Activated B cell treated with CpG ODN at 0.5 μM for 24 hours (primary cell): ENCODE data around the gene SREBF1. TPM values are rescaled to one million over a fixed set of nuclear protein-coding genes. Genes with fewer than 3 reads are reported as not detected.

ENCODE experiments used
- ATAC-seq: fragments of 200-7000 bp; cut with Tn5 transposase; one replicate; pipeline ENCODE4 v1.10.0; 2021; ENCODE audit warnings: low read depth, mild to moderate bottlenecking, moderate library complexity
- CTCF ChIA-PET: fragments of 350-600 bp; sonication (Branson Sonifier 250); formaldehyde crosslinking; loops from one replicate; lab custom pipeline; 2021; ENCODE audit warnings: antibody characterized with exemption; lab: Charles Lee
- POLR2A ChIA-PET: fragments of 350-600 bp; sonication (Branson Sonifier 250); formaldehyde crosslinking; loops from one replicate; lab custom pipeline; 2021; ENCODE audit warnings: antibody characterized with exemption; lab: Charles Lee
- DNase-seq: peaks from one replicate; pipeline ENCODE4 v3.0.0; 2022
- H3K27ac Mint-ChIP-seq: one replicate; pipeline ENCODE4 v1.8.0; 2020; ENCODE audit warnings: mixed read lengths
- H3K27me3 Mint-ChIP-seq: one replicate; pipeline ENCODE4 v1.8.0; 2021; ENCODE audit warnings: mixed read lengths
- H3K36me3 Mint-ChIP-seq: one replicate; pipeline ENCODE4 v1.8.0; 2021; ENCODE audit warnings: low read depth, mixed read lengths
- H3K4me1 Mint-ChIP-seq: one replicate; pipeline ENCODE4 v1.8.0; 2021; ENCODE audit warnings: mixed read lengths
- H3K4me3 Mint-ChIP-seq: one replicate; pipeline ENCODE4 v1.8.0; 2020; ENCODE audit warnings: mild to moderate bottlenecking, mixed read lengths
- H3K9me3 Mint-ChIP-seq: one replicate; pipeline ENCODE4 v1.8.0; 2020; ENCODE audit warnings: mixed read lengths
- intact Hi-C: fragments of 100-400 bp; cut with micrococcal nuclease; formaldehyde crosslinking; loops from one replicate; pipeline ENCODE4 v1.15.1; 2024
- total RNA-seq: library from RNA; stranded (reverse); gene quantifications from 2 replicates; pipeline ENCODE4 v1.2.3, GENCODE V29; 2022
- TF ChIP-seq, protein P1 (sequence below): fragments of 200-600 bp; IDR thresholded peaks from one replicate; pipeline ENCODE4 v1.8.0; 2022; ENCODE audit warnings: antibody characterized with exemption, mild to moderate bottlenecking

SREBF1 gene
- total RNA-seq, 1 donor from 2014 or later, result 19.7 TPM

GRCh38 chr17:17880577-17881196 is 43.9 kb upstream of the SREBF1 start:
- intact Hi-C loops, result no loop called here
- TF ChIP-seq, protein P1, sequence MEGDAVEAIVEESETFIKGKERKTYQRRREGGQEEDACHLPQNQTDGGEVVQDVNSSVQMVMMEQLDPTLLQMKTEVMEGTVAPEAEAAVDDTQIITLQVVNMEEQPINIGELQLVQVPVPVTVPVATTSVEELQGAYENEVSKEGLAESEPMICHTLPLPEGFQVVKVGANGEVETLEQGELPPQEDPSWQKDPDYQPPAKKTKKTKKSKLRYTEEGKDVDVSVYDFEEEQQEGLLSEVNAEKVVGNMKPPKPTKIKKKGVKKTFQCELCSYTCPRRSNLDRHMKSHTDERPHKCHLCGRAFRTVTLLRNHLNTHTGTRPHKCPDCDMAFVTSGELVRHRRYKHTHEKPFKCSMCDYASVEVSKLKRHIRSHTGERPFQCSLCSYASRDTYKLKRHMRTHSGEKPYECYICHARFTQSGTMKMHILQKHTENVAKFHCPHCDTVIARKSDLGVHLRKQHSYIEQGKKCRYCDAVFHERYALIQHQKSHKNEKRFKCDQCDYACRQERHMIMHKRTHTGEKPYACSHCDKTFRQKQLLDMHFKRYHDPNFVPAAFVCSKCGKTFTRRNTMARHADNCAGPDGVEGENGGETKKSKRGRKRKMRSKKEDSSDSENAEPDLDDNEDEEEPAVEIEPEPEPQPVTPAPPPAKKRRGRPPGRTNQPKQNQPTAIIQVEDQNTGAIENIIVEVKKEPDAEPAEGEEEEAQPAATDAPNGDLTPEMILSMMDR, result no peak
- ATAC-seq, result no peak
- peaks cover 77% of the 10 kb centered on the region for H3K36me3 Mint-ChIP-seq
- no peaks in the 10 kb centered on the region for H3K9me3 Mint-ChIP-seq
- CTCF ChIA-PET, result no interaction called here
- no peak overlapping the region for H3K4me3 Mint-ChIP-seq
- H3K27me3 Mint-ChIP-seq, result no peaks in the 10 kb centered on the region
- no peak for DNase-seq
- H3K27ac Mint-ChIP-seq, result no peak overlapping the region
- POLR2A ChIA-PET, result no interaction called here
- no peaks in the 10 kb centered on the region for H3K4me1 Mint-ChIP-seq

GRCh38 chr17:17877529-17878358 is 41.0 kb upstream of the SREBF1 start:
- Mint-ChIP-seq H3K9me3 (no peaks in the 10 kb centered on the region), H3K27me3 (no peaks in the 10 kb centered on the region), H3K27ac (no peak overlapping the region), H3K4me3 (no peak overlapping the region), H3K36me3 (peaks cover 61% of the 10 kb centered on the region), H3K4me1 (no peaks in the 10 kb centered on the region)
- ATAC-seq, result no peak
- no peak for DNase-seq
- intact Hi-C loops, result no loop called here
- ChIA-PET POLR2A (no interaction called here), CTCF (no interaction called here)
- TF ChIP-seq, protein P1, result no peak

DNA sequence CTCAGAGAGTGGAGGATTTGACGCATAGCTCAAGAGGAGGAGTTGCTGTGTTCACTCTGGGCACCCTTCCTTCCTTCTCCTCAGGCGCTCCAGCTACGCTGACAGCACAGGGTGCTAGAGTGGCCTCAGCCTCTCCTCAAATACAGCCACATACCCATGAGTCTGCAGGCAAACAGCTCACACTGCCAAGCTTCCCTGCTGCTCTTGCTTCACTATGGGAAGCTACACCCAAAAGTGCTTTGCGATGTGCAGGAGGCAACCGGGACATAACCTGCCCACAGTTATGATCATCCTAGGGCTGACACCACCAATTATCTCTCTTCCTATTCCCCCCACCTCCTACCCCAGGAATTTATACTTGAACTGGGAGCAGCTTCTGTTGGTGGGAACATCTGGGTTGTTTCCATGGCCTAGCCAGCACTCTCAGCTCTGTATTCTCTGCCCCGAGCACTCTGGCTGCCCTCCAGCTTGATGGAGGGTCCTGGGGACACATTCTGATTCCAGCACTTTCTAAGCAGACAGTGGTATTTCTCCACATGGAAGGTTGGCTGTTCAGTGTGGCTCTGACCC is 40.3 kb upstream of the SREBF1 start:
- peaks cover 54% of the 10 kb centered on the region for H3K36me3 Mint-ChIP-seq
- TF ChIP-seq, protein P1, result no peak
- no peaks in the 10 kb centered on the region for H3K4me1 Mint-ChIP-seq
- no peak overlapping the region for H3K27ac Mint-ChIP-seq
- H3K27me3 Mint-ChIP-seq, result no peaks in the 10 kb centered on the region
- ChIA-PET POLR2A (no interaction called here), CTCF (no interaction called here)
- no peak overlapping the region for H3K4me3 Mint-ChIP-seq
- DNase-seq (no peak), ATAC-seq (no peak)
- intact Hi-C loops, result no loop called here
- no peaks in the 10 kb centered on the region for H3K9me3 Mint-ChIP-seq

- H3K9me3 Mint-ChIP-seq, result no peaks in the 10 kb centered on the region
- ChIA-PET CTCF (no interaction called here), POLR2A (no interaction called here)
- TF ChIP-seq, protein P1, result no peak
- ATAC-seq (no peak), DNase-seq (no peak)
- no peaks in the 10 kb centered on the region for H3K27me3 Mint-ChIP-seq
- intact Hi-C loops, result no loop called here
- H3K4me1 Mint-ChIP-seq, result no peaks in the 10 kb centered on the region
- no peak overlapping the region for H3K27ac Mint-ChIP-seq
- no peak overlapping the region for H3K4me3 Mint-ChIP-seq
- H3K36me3 Mint-ChIP-seq, result peaks cover 37% of the 10 kb centered on the region
These were observed 37.7 kb upstream of the SREBF1 start for GRCh38 chr17:17874478-17874877.

DNA sequence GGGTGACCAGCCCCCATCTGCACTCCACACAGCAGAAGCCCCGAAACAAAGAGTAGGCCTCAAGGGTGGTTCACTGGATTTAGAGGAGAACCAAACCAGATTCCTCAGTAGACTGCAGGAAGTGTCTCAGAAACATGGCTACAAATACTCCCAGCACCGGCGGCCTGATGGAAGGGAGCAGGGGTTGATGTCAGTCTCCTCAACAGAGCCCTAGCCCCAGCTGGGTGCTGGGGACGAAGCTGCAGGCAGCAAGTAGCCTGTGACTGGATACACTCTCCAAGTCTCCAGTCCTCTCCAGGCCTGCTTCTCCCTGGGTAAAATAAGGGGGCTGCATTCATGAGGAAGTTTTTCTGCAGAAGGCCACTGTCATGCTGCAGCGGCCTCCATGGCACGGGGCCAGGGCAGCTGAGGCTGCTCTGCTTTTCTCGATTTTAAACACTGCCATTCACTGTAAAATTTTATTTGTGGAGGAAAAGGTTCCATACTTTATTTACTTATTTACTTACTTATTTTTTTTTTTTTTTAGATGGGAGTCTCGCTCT is 36.7 kb upstream of the SREBF1 start:
- TF ChIP-seq, protein P1, result no peak
- Mint-ChIP-seq H3K36me3 (peaks cover 34% of the 10 kb centered on the region), H3K9me3 (no peaks in the 10 kb centered on the region), H3K4me1 (no peaks in the 10 kb centered on the region), H3K4me3 (no peak overlapping the region), H3K27ac (no peak overlapping the region), H3K27me3 (no peaks in the 10 kb centered on the region)
- ChIA-PET POLR2A (no interaction called here), CTCF (no interaction called here)
- intact Hi-C loops, result no loop called here
- DNase-seq (no peak), ATAC-seq (no peak)
